Activated T-cell treated with anti-CD3 and anti-CD28 coated beads, Interleukin-2, amount 50 U/mL, for 72 hours (primary cell): Measurements from ENCODE around the gene RPAP3. TPM values are rescaled to one million over a fixed set of nuclear protein-coding genes. Genes with fewer than 3 reads are reported as not detected.

Source experiments
- ATAC-seq, 2 donors: fragments of 150-1000 bp; cut with Tn5 transposase; replicated peaks in 1 of 2; 2 replicates each; pipeline ENCODE4 v1.10.0; 2021; ENCODE audit warnings: moderate library complexity in 2 of 2, mild to moderate bottlenecking in 1 of 2
- DNase-seq, 2 donors: peaks; one replicate each; pipeline ENCODE4 v3.0.0; 2021 to 2022; ENCODE audit warnings: mixed read lengths in 1 of 2
- H3K27ac Mint-ChIP-seq: one replicate; pipeline ENCODE4 v1.8.0; 2022; ENCODE audit warnings: mild to moderate bottlenecking, moderate library complexity, mixed read lengths
- H3K27me3 Mint-ChIP-seq: one replicate; pipeline ENCODE4 v1.8.0; 2022; ENCODE audit warnings: low read depth, mixed read lengths
- H3K36me3 Mint-ChIP-seq, 2 donors: one replicate each; pipeline ENCODE4 v1.8.0; 2022; ENCODE audit warnings: mixed read lengths in 2 of 2, mild to moderate bottlenecking in 1 of 2; ENCODE audit not compliant: insufficient read depth in 2 of 2
- H3K4me1 Mint-ChIP-seq: one replicate; pipeline ENCODE4 v1.8.0; 2022; ENCODE audit warnings: low read depth, mixed read lengths
- H3K4me3 Mint-ChIP-seq, 2 donors: one replicate each; pipeline ENCODE4 v1.8.0; 2022; ENCODE audit warnings: mild to moderate bottlenecking in 2 of 2, mixed read lengths in 2 of 2, moderate library complexity in 2 of 2
- H3K9me3 Mint-ChIP-seq, 2 donors: one replicate each; pipeline ENCODE4 v1.8.0; 2022; ENCODE audit warnings: mixed read lengths in 2 of 2
- total RNA-seq, 2 donors: library from RNA; stranded (reverse); gene quantifications; one replicate each; pipeline ENCODE4 v1.2.3, GENCODE V29; 2022

RPAP3 gene
- total RNA-seq, 2 donors from 2014 or later: 34.4 to 36.0 TPM

DNA sequence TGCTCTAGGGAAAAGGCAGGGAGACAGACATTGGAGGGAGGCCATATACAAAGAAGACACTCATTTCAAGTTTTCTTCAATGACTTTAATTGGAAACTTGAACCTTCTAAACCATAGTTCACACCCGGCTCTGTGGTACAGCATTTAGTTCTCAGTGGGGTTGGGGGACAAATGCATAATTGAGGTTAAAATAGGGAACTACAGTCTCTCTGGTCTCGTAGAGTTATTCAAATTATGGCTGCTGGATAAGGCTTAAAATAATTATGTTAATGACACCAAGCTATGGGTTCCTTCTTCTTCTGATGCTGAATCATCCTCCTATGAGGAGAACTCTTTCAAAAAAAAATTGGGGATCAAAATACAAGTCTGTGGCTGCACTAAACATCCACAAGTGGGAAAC, 3.8 kb upstream of the RPAP3 start:
- ATAC-seq (no peak), DNase-seq (no peak)
- H3K27ac Mint-ChIP-seq: no peak overlapping the region
- H3K9me3 Mint-ChIP-seq: no peaks in the 10 kb centered on the region
- H3K36me3 Mint-ChIP-seq: peaks cover 4 to 8% of the 10 kb centered on the region in 2 donors
- H3K4me1 Mint-ChIP-seq: peaks cover 40% of the 10 kb centered on the region
- H3K4me3 Mint-ChIP-seq: no peak overlapping the region
- H3K27me3 Mint-ChIP-seq: no peaks in the 10 kb centered on the region

DNA sequence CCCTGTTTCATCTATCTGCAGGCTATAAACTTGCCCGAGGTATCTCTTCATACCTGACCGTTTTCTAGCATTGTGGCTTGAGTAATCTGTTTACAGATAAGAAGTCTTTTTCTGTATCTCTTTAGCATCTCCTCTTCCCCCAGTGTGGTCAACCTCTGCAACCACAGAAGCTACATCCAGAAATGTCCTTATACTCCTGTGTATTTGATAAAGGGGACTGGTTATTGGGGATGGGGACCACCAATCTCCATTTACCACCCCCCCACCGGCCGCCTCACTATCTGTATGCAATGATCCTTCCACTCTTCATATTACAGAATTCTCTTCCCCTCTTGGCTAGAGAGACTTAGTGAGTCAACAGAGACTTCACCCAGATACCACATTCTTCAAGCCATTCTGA, 3.4 kb upstream of the RPAP3 start:
- H3K9me3 Mint-ChIP-seq: no peaks in the 10 kb centered on the region
- H3K4me1 Mint-ChIP-seq: peaks cover 42% of the 10 kb centered on the region
- peaks cover 4 to 8% of the 10 kb centered on the region in 2 donors for H3K36me3 Mint-ChIP-seq
- H3K27ac Mint-ChIP-seq: no peak overlapping the region
- ATAC-seq (no peak), DNase-seq (no peak)
- H3K27me3 Mint-ChIP-seq: no peaks in the 10 kb centered on the region
- peak overlapping the region in 1 of 2 donors; percentile 0 for H3K4me3 Mint-ChIP-seq

DNA sequence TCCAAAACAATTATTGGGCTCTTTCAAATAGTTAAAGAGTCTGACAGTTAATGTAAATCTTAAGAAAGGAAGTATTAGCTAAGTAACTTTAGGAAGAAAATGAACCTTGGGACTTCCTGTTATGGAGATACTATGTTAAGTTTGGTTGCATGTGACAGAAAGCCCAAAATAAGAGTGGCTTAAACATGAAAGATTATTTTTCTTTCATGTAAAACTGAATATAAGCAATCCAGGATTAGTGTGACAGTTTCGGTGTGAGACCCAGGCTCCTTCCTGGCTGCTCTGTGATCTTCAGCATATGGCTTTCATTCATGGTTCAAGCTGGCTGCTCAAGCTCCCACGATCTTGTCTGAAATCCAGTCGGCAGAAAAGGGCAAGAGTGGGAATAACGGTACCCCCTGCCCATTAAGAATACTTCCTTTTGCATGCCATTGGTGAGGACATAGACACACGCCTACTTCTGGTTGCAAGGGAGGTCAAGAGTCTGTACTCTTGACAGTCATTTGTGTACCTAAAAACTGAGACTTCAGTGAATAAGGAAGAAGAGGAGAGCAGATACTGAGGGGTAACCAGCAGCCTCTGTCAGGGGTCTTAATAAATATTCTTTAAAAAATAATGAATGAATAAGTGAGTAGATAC, 2.2 kb upstream of the RPAP3 start:
- no peaks in the 10 kb centered on the region for H3K27me3 Mint-ChIP-seq
- no peak for DNase-seq
- no peaks in the 10 kb centered on the region for H3K9me3 Mint-ChIP-seq
- H3K4me3 Mint-ChIP-seq: peak overlapping the region; percentile 72 to 85
- peaks cover 4 to 17% of the 10 kb centered on the region in 2 donors for H3K36me3 Mint-ChIP-seq
- H3K27ac Mint-ChIP-seq: peak overlapping the region; percentile 25
- H3K4me1 Mint-ChIP-seq: peaks cover 54% of the 10 kb centered on the region
- no peak for ATAC-seq

DNA sequence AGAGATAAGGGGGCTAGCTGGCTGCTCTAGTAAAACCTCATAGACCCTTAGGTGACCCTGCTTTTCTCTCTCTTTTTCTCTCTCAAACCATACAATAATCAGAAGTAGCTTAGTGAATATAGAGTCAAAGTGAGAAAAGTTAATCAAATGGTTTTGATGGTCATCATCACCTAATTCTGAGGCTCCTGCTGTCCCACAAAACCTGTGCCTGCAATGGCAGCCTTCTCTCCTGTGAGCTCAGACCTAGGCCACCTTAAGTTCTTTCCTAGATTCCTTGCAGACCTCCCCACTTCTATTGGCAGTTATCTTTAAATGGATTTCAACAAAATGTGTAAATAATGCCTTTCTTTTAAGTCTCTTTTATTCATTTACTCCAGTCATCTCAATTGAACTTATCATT, 1.5 kb upstream of the RPAP3 start:
- H3K9me3 Mint-ChIP-seq: no peaks in the 10 kb centered on the region
- DNase-seq (no peak), ATAC-seq (no peak)
- H3K4me3 Mint-ChIP-seq: peak overlapping the region; percentile 72 to 85
- peaks cover 59% of the 10 kb centered on the region for H3K4me1 Mint-ChIP-seq
- peaks cover 4 to 19% of the 10 kb centered on the region in 2 donors for H3K36me3 Mint-ChIP-seq
- peak overlapping the region; percentile 25 for H3K27ac Mint-ChIP-seq
- no peaks in the 10 kb centered on the region for H3K27me3 Mint-ChIP-seq

DNA sequence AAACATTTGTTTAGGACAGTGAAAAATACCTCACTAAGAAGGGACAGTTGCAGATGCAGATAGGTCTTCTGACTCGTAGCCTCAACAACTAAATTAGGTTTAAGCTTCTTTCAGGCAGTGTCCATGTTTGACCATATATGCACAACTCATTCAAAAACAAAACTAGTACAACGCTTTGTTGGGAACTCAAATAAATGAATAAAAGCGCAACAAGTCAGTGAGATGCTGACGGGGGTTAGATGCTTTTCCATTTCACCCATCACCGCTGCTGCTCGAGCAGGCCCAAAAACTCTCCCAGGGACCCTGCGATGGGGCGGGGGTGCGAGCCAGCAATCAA, 633 bp downstream of the RPAP3 start:
- ATAC-seq: no peak
- H3K4me1 Mint-ChIP-seq: peaks cover 62% of the 10 kb centered on the region

DNA sequence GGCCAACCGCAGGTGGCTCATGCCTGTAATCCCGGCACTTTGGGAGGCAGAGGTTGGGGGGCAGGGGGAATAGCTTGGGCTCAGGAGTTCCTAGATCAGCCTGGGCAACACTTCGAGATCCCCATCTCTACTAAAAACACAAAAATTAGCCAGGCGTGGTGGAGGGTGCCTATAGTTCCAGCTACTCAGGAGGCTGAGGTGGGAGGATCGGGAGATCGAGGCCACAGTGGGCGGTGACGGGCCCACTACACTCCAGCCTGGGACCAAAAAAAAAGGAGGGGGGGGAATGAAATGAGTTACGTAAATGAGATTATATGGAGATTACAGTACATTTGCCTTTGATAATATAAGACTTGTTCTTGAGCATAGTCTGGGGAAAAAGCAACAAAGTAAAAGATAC, 1.1 kb downstream of the RPAP3 start:
- H3K36me3 Mint-ChIP-seq: peaks cover 7 to 28% of the 10 kb centered on the region in 2 donors
- peaks cover 59% of the 10 kb centered on the region for H3K4me1 Mint-ChIP-seq
- no peak for ATAC-seq
- H3K4me3 Mint-ChIP-seq: peak overlapping the region; percentile 91 to 99
- peak overlapping the region; percentile 25 for H3K27ac Mint-ChIP-seq
- no peaks in the 10 kb centered on the region for H3K27me3 Mint-ChIP-seq
- DNase-seq: no peak
- no peaks in the 10 kb centered on the region for H3K9me3 Mint-ChIP-seq

More for the DNA sequence above, 633 bp downstream of the RPAP3 start:
- no peaks in the 10 kb centered on the region for H3K9me3 Mint-ChIP-seq
- no peak for DNase-seq
- H3K27me3 Mint-ChIP-seq: no peaks in the 10 kb centered on the region
- peak overlapping the region; percentile 25 for H3K27ac Mint-ChIP-seq
- peak overlapping the region; percentile 91 to 99 for H3K4me3 Mint-ChIP-seq
- H3K36me3 Mint-ChIP-seq: peaks cover 7 to 26% of the 10 kb centered on the region in 2 donors

DNA sequence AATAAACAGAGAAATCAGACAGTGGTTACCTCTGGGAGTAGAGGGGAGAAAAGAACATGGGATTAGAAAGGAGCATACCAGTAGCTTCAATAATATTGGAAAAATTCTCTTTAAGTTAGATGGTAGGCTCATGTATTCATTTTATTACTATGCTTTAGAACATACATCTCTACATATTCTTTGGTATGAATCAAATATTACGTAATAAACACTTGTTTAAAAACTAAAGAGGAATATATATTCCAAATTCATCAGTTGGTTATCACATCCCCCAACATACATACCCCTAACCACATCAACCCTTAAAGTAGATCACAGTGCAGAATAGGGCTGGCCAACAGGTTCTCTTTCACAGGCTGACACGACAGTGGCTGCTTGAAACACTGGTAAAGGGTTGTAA, 5.6 kb downstream of the RPAP3 start:
- Mint-ChIP-seq H3K4me3 (no peak overlapping the region), H3K4me1 (peaks cover 29% of the 10 kb centered on the region), H3K27ac (no peak overlapping the region), H3K36me3 (peaks cover 2 to 20% of the 10 kb centered on the region in 2 donors), H3K9me3 (no peaks in the 10 kb centered on the region), H3K27me3 (no peaks in the 10 kb centered on the region)
- DNase-seq (no peak), ATAC-seq (no peak)

DNA sequence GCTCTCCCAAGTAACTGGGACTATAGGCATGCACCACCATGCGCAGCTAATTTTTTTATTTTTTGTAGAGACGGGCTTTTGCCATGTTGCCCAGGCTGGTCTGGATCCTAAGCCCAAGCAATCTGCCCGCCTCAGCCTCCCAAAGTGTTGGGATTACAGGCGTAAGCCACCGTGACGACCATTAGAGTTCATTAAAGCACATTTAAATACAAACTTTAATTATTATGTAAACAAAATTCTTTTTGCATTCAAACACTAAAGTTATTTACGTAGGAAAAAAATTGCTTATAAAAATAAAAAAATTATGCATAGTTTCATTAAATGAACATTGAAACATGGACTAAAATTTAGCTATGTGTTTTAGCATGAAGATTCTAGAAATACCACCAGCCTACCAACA, 7.2 kb downstream of the RPAP3 start:
- Mint-ChIP-seq H3K4me3 (no peak overlapping the region), H3K4me1 (peaks cover 14% of the 10 kb centered on the region), H3K27ac (no peak overlapping the region), H3K27me3 (no peaks in the 10 kb centered on the region), H3K36me3 (peaks cover 7 to 19% of the 10 kb centered on the region in 2 donors), H3K9me3 (no peaks in the 10 kb centered on the region)
- ATAC-seq (no peak), DNase-seq (no peak)

DNA sequence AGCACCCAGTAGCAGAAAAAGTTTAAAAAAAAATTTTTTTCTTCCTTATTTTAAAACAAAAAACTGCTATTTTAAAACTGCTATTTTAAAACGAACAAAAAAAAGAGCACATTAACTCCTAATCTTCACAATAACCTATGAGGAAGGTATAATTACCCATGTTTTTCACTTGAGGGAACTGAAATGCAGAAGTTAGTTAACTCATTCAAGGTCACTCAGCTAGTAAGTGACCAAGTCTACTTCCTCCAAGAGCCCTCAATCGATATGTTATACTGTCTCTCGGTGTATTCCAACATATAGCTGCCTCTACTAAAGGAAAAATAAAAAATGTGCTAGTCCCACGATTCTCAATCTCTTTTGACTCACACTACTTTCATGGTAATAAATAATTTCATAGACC, 7.8 kb downstream of the RPAP3 start:
- Mint-ChIP-seq H3K9me3 (no peaks in the 10 kb centered on the region), H3K36me3 (peaks cover 7 to 19% of the 10 kb centered on the region in 2 donors), H3K27me3 (no peaks in the 10 kb centered on the region), H3K27ac (no peak overlapping the region), H3K4me1 (peaks cover 8% of the 10 kb centered on the region), H3K4me3 (no peak overlapping the region)
- ATAC-seq (no peak), DNase-seq (no peak)

DNA sequence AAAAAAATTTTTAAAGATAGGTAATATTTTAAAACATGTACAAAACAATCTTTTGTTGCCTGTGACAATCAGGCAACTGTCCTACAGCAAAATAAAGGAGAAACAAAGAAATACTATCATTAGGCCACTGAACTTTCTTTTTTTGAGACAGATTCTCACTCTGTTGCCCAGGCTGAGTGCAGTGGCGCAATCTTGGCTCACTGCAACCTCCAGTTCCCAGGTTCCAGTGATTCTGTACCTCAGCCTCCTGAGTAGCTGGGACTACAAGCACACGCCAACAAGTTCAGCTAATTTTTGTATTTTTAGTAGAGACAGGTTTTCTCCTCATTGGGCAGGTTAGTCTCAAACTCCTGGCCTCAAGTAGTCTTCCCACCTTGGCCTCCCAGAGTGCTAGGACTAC, 16.6 kb downstream of the RPAP3 start:
- Mint-ChIP-seq H3K27ac (no peak overlapping the region), H3K36me3 (peaks cover 4 to 28% of the 10 kb centered on the region in 2 donors), H3K9me3 (no peaks in the 10 kb centered on the region), H3K4me3 (no peak overlapping the region), H3K4me1 (no peaks in the 10 kb centered on the region), H3K27me3 (no peaks in the 10 kb centered on the region)
- no peak for ATAC-seq
- no peak for DNase-seq

DNA sequence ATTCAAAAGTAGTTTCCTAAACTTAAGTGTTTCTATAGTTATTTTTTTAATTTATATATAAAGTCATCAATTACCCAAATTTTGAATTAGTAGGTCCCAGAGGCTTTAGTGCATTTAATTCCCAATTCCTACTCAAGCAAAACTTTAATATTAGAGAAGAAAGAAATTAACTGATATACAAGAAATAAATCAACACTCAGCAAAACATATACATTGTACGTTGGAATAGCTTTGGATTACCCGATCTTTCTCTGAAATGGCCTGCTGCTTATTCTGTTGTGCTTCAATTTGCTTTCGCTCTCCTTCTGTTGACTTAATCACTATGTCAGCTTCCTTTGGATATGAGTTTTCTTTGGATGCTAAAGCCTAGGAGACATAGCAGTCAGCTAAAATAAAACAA, 18.2 kb downstream of the RPAP3 start:
- ATAC-seq: no peak
- H3K36me3 Mint-ChIP-seq: peaks cover 2 to 29% of the 10 kb centered on the region in 2 donors
- H3K4me1 Mint-ChIP-seq: peaks cover 6% of the 10 kb centered on the region

DNA sequence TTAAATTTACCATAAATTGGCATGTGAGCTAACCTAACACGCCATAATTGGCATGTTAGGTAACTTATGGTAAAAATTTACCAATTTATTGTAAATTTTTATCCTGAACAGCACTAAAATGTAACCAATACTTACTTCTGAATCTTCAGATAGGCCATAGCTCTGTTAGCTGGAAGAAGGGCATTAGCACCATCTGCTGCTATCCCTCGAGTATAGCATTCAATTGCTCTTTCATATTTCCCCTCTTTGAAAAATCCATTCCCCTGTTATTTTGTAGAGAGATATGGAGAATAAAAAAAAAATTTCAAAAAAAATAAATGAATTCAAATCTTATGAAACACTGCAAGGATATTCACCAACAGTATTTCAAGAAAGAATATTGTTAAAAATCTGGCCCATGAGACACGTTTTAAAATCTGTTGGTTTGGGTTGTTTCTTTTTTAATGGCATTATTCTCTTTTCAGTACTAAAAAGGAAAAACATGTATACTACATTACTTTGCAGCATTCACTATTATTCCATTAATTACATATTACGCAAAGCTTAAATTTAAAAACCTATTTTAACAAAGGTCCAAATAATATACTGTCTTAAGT, 19.1 kb downstream of the RPAP3 start:
- Mint-ChIP-seq H3K27me3 (no peaks in the 10 kb centered on the region), H3K4me3 (no peak overlapping the region), H3K9me3 (no peaks in the 10 kb centered on the region), H3K27ac (no peak overlapping the region), H3K4me1 (peaks cover 6% of the 10 kb centered on the region), H3K36me3 (peaks cover 2 to 22% of the 10 kb centered on the region in 2 donors)
- DNase-seq (peak; percentile 27 to 28), ATAC-seq (peak; percentile 40 to 49)

More for the DNA sequence above, 18.2 kb downstream of the RPAP3 start:
- H3K9me3 Mint-ChIP-seq: no peaks in the 10 kb centered on the region
- no peak for DNase-seq
- no peak overlapping the region for H3K27ac Mint-ChIP-seq
- H3K27me3 Mint-ChIP-seq: no peaks in the 10 kb centered on the region
- no peak overlapping the region for H3K4me3 Mint-ChIP-seq

DNA sequence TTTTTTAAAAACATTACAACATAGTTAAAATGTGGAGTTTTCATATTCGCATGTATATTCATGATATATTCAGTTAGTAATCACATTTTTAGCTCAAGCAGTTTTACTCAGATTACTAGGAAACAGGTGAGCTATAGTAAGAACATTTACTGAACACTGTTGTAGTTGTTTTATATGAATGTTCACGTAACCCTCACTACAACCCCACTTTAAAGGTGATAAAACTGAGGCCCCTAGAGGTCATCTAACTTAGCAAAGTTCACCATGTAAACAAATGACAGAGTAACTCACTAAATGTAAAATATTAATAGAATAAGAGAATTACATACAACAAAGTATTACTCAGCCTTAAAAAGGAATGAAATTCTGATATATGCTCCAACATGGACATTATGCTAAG, 26.0 kb downstream of the RPAP3 start:
- Mint-ChIP-seq H3K4me3 (no peak overlapping the region), H3K27me3 (no peaks in the 10 kb centered on the region), H3K27ac (no peak overlapping the region), H3K36me3 (peaks cover 7 to 43% of the 10 kb centered on the region in 2 donors), H3K9me3 (no peaks in the 10 kb centered on the region), H3K4me1 (peaks cover 12% of the 10 kb centered on the region)
- no peak for DNase-seq
- ATAC-seq: no peak

DNA sequence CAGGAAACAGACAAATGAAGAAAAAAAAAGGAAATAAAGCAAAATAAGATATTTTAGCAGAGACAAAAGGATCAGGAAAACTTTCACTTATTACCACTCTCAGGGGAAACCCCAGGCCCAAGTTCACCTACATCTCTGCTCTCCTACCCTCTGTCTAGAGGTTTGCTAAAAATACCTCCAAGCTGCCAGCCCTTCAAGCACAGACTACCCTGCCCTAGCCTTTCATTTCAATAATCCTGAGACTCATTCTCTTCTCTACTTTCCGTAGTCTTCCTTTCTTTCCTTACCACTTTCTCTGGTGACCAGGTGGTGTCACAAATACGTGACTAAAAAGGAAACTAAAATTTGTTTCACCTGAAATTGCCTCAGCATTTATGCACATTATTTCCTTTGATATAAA, 33.8 kb downstream of the RPAP3 start:
- H3K27me3 Mint-ChIP-seq: no peaks in the 10 kb centered on the region
- H3K4me1 Mint-ChIP-seq: peaks cover 17% of the 10 kb centered on the region
- H3K4me3 Mint-ChIP-seq: no peak overlapping the region
- H3K36me3 Mint-ChIP-seq: peaks cover 6 to 28% of the 10 kb centered on the region in 2 donors
- DNase-seq (no peak), ATAC-seq (no peak)
- H3K27ac Mint-ChIP-seq: no peak overlapping the region
- no peaks in the 10 kb centered on the region for H3K9me3 Mint-ChIP-seq
